H9 (cell line): ENCODE measurements around the gene PLXNA4. TPM values are rescaled to one million over a fixed set of nuclear protein-coding genes. Genes with fewer than 3 reads are reported as not detected.

Experiments used
- DNase-seq: peaks from one replicate; pipeline ENCODE4 v3.0.0-alpha.2; 2017
- H2AFZ ChIP-seq: one replicate; pipeline ENCODE4 v1.6.1; 2013; ENCODE audit warnings: mild to moderate bottlenecking, low read length, control low read depth, moderate library complexity
- H2AK5ac ChIP-seq: 2 replicates; pipeline ENCODE4 v1.6.1; 2013; ENCODE audit warnings: low read length, control low read depth, mixed read lengths; ENCODE audit not compliant: insufficient read length
- H2BK120ac ChIP-seq: one replicate; pipeline ENCODE4 v1.6.1; 2013; ENCODE audit warnings: low read depth, mild to moderate bottlenecking, low read length, control low read depth, inconsistent platforms; ENCODE audit not compliant: poor library complexity, severe bottlenecking
- H2BK12ac ChIP-seq: 2 replicates; pipeline ENCODE4 v1.6.1; 2013; ENCODE audit warnings: low read length, control low read depth, mixed read lengths, low read depth; ENCODE audit not compliant: insufficient read length
- H2BK15ac ChIP-seq: 2 replicates; pipeline ENCODE4 v1.6.1; 2013; ENCODE audit warnings: low read depth, low read length, control low read depth
- H2BK20ac ChIP-seq: one replicate; pipeline ENCODE4 v1.6.1; 2013; ENCODE audit warnings: low read depth, mild to moderate bottlenecking, low read length, control low read depth, inconsistent platforms; ENCODE audit not compliant: poor library complexity, severe bottlenecking
- H2BK5ac ChIP-seq: 2 replicates; pipeline ENCODE4 v1.6.1; 2013; ENCODE audit warnings: low read length, control low read depth, mixed read lengths; ENCODE audit not compliant: insufficient read length
- H3K14ac ChIP-seq: 2 replicates; pipeline ENCODE4 v1.6.1; 2013; ENCODE audit warnings: low read length, control low read depth; ENCODE audit not compliant: insufficient read depth
- H3K18ac ChIP-seq: 2 replicates; pipeline ENCODE4 v1.6.1; 2013; ENCODE audit warnings: low read depth, mild to moderate bottlenecking, mixed read lengths, low read length, control low read depth; ENCODE audit not compliant: insufficient read length
- H3K23ac ChIP-seq: 2 replicates; pipeline ENCODE4 v1.6.1; 2013; ENCODE audit warnings: low read length, control low read depth, mixed read lengths, low read depth; ENCODE audit not compliant: insufficient read length
- H3K23me2 ChIP-seq: 2 replicates; pipeline ENCODE4 v1.6.1; 2013; ENCODE audit warnings: low read depth, mild to moderate bottlenecking, mixed read lengths, low read length, control low read depth; ENCODE audit not compliant: insufficient read length, poor library complexity, severe bottlenecking
- H3K27ac ChIP-seq: 2 replicates; pipeline ENCODE4 v1.5.1; 2013; ENCODE audit warnings: low read length, control low read depth, mixed read lengths, low read depth; ENCODE audit not compliant: insufficient read length
- H3K27me3 ChIP-seq: 2 replicates; pipeline ENCODE4 v1.6.1; 2013; ENCODE audit warnings: low read length, control low read depth, inconsistent platforms; ENCODE audit not compliant: insufficient read depth
- H3K4ac ChIP-seq: 2 replicates; pipeline ENCODE4 v1.6.1; 2013; ENCODE audit warnings: low read depth, mild to moderate bottlenecking, control low read depth, inconsistent platforms, low read length, moderate library complexity
- H3K4me1 ChIP-seq: 2 replicates; pipeline ENCODE4 v1.6.1; 2013; ENCODE audit warnings: low read length, control low read depth, inconsistent platforms; ENCODE audit not compliant: insufficient read depth
- H3K4me2 ChIP-seq: 2 replicates; pipeline ENCODE4 v1.6.1; 2013; ENCODE audit warnings: low read length, control low read depth, mixed read lengths; ENCODE audit not compliant: insufficient read length, insufficient read depth
- H3K56ac ChIP-seq: 2 replicates; pipeline ENCODE4 v1.6.1; 2013; ENCODE audit warnings: low read depth, mild to moderate bottlenecking, mixed read lengths, low read length, control low read depth; ENCODE audit not compliant: insufficient read length
- H3K79me1 ChIP-seq: 2 replicates; pipeline ENCODE4 v1.6.1; 2013; ENCODE audit warnings: low read depth, mild to moderate bottlenecking, moderate library complexity, low read length, control low read depth, inconsistent platforms; ENCODE audit not compliant: insufficient read depth, poor library complexity, severe bottlenecking
- H3K79me2 ChIP-seq: 2 replicates; pipeline ENCODE4 v1.6.1; 2013; ENCODE audit warnings: low read length, control low read depth, inconsistent platforms; ENCODE audit not compliant: insufficient read depth
- H3K9ac ChIP-seq: 2 replicates; pipeline ENCODE4 v1.6.1; 2013; ENCODE audit warnings: low read length, control low read depth, mixed read lengths; ENCODE audit not compliant: insufficient read length; ENCODE audit errors: extremely low read depth
- H3K9me3 ChIP-seq: one replicate; pipeline ENCODE4 v1.6.1; 2013; ENCODE audit warnings: low read depth, low read length, inconsistent platforms; ENCODE audit not compliant: control insufficient read depth
- H3T11ph ChIP-seq: one replicate; pipeline ENCODE4 v1.6.1; 2013; ENCODE audit warnings: mild to moderate bottlenecking, low read length, control low read depth, inconsistent platforms
- H4K20me1 ChIP-seq: one replicate; pipeline ENCODE4 v1.6.1; 2013; ENCODE audit not compliant: control insufficient read depth, insufficient read length, insufficient read depth
- H4K5ac ChIP-seq: 2 replicates; pipeline ENCODE4 v1.6.1; 2013; ENCODE audit warnings: low read depth, mild to moderate bottlenecking, mixed read lengths, low read length, control low read depth; ENCODE audit not compliant: insufficient read length
- H4K8ac ChIP-seq: replicated peaks from 2 replicates; pipeline ENCODE4 v1.6.1; 2013; ENCODE audit warnings: low read length, control low read depth, mixed read lengths, low read depth; ENCODE audit not compliant: insufficient read length
- H4K91ac ChIP-seq: 2 replicates; pipeline ENCODE4 v1.6.1; 2013; ENCODE audit warnings: low read depth, mild to moderate bottlenecking, moderate library complexity, mixed read lengths, low read length, control low read depth; ENCODE audit not compliant: insufficient read length
- H3K27ac Mint-ChIP-seq, 3 experiments: 2 replicates in 2 of 3; 3 replicates in 1 of 3; pipeline ENCODE4 v1.8.0; 2020 to 2021; ENCODE audit warnings: mixed read lengths in 3 of 3, mild to moderate bottlenecking in 1 of 3, moderate library complexity in 1 of 3
- H3K27me3 Mint-ChIP-seq: 2 replicates; pipeline ENCODE4 v1.8.0; 2021; ENCODE audit warnings: low read depth, mild to moderate bottlenecking, moderate library complexity, mixed read lengths
- H3K36me3 Mint-ChIP-seq, 3 experiments: 2 replicates in 2 of 3; 3 replicates in 1 of 3; pipeline ENCODE4 v1.8.0; 2020 to 2021; ENCODE audit warnings: low read depth in 3 of 3, mixed read lengths in 3 of 3; ENCODE audit not compliant: insufficient read depth in 1 of 3
- H3K4me1 Mint-ChIP-seq, 2 experiments: 2 replicates each; pipeline ENCODE4 v1.8.0; 2020; ENCODE audit warnings: mixed read lengths in 2 of 2
- H3K4me3 Mint-ChIP-seq, 2 experiments: 2 replicates in 1 of 2; 3 replicates in 1 of 2; pipeline ENCODE4 v1.8.0; 2020 to 2021; ENCODE audit warnings: mild to moderate bottlenecking in 2 of 2, mixed read lengths in 2 of 2, moderate library complexity in 1 of 2
- H3K9me3 Mint-ChIP-seq, 2 experiments: 2 replicates in 1 of 2; 3 replicates in 1 of 2; pipeline ENCODE4 v1.8.0; 2020; ENCODE audit warnings: mild to moderate bottlenecking in 2 of 2, mixed read lengths in 2 of 2, moderate library complexity in 1 of 2
- WGBS: extraction: QIAGEN DNeasy Blood & Tissue Kit; methylation state at CpG from one replicate; pipeline ENCODE4 v1.1.7; 2013; ENCODE audit warnings: missing lambda C conversion rate, low lambda C conversion rate, mixed read lengths; ENCODE audit not compliant: insufficient read length; ENCODE audit errors: extremely low coverage; 5-methylcytosine and 5-hydroxymethylcytosine counted together
- total RNA-seq: library from RNA; stranded (reverse); gene quantifications from 2 replicates; pipeline ENCODE4 v1.2.1, GENCODE V29; 2021
- TF ChIP-seq, protein P1 (sequence below): fragments of 200-600 bp; sonication (generic); conservative IDR thresholded peaks from 3 replicates; pipeline ENCODE4 v1.8.0; 2021; ENCODE audit warnings: antibody characterized with exemption, mild to moderate bottlenecking

PLXNA4 gene
- total RNA-seq, 1 experiment from 2014 or later, result 0.35 TPM

- no peak overlapping the region for H3K4me2 ChIP-seq
- H2AFZ ChIP-seq, result no peak overlapping the region
- H4K5ac ChIP-seq, result no peak overlapping the region
- no peaks in the 10 kb centered on the region for H3K36me3 Mint-ChIP-seq
- H2BK12ac ChIP-seq, result no peak overlapping the region
- H3K23me2 ChIP-seq, result no peaks in the 10 kb centered on the region
- H3K56ac ChIP-seq, result no peak overlapping the region
- no peak overlapping the region for H3K23ac ChIP-seq
- no peak overlapping the region for H3K27ac ChIP-seq
- H2BK5ac ChIP-seq, result no peak overlapping the region
- H3K4me1 Mint-ChIP-seq, result peaks cover 19 to 38% of the 10 kb centered on the region in 2 experiments
- no peak overlapping the region for H2AK5ac ChIP-seq
- no peak overlapping the region for H3K4me3 Mint-ChIP-seq
- WGBS, result no CpG with 5 or more reads among the region's 6 CpGs
- TF ChIP-seq, protein P1, sequence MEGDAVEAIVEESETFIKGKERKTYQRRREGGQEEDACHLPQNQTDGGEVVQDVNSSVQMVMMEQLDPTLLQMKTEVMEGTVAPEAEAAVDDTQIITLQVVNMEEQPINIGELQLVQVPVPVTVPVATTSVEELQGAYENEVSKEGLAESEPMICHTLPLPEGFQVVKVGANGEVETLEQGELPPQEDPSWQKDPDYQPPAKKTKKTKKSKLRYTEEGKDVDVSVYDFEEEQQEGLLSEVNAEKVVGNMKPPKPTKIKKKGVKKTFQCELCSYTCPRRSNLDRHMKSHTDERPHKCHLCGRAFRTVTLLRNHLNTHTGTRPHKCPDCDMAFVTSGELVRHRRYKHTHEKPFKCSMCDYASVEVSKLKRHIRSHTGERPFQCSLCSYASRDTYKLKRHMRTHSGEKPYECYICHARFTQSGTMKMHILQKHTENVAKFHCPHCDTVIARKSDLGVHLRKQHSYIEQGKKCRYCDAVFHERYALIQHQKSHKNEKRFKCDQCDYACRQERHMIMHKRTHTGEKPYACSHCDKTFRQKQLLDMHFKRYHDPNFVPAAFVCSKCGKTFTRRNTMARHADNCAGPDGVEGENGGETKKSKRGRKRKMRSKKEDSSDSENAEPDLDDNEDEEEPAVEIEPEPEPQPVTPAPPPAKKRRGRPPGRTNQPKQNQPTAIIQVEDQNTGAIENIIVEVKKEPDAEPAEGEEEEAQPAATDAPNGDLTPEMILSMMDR, result no peak
- no peak overlapping the region for H3K27ac Mint-ChIP-seq
- no peak overlapping the region for H4K91ac ChIP-seq
- H3K18ac ChIP-seq, result no peak overlapping the region
- no peaks in the 10 kb centered on the region for H3K79me1 ChIP-seq
- no peaks in the 10 kb centered on the region for H3K79me2 ChIP-seq
- no peak overlapping the region for H4K8ac ChIP-seq
- H3K9me3 ChIP-seq, result no peaks in the 10 kb centered on the region
- H4K20me1 ChIP-seq, result no peaks in the 10 kb centered on the region
- peaks cover 6% of the 10 kb centered on the region; the same call in 1 of the 2 replicates for H3K4me1 ChIP-seq
- H3K27me3 ChIP-seq, result no peaks in the 10 kb centered on the region
- H3K4ac ChIP-seq, result no peak overlapping the region
- no peak overlapping the region for H3K14ac ChIP-seq
- no peak overlapping the region for H3K9ac ChIP-seq
- H3T11ph ChIP-seq, result no peak overlapping the region
- no peak overlapping the region for H2BK15ac ChIP-seq
- no peak for DNase-seq
- H2BK20ac ChIP-seq, result no peak overlapping the region
- no peak overlapping the region for H2BK120ac ChIP-seq
- H3K27me3 Mint-ChIP-seq, result peaks cover 21% of the 10 kb centered on the region
- no peaks in the 10 kb centered on the region for H3K9me3 Mint-ChIP-seq
Measured at GRCh38 chr7:132471515-132471914, 104.8 kb downstream of the PLXNA4 start.
